ENCODE results near the gene RXRB.

GRCh38 chr6:33204165-33204414 lies 3.6 kb upstream of the RXRB start:
- TF ChIP-seq SUZ12 (IDR thresholded peaks at IDR 0.05; ENCODE audit: unreplicated experiment), result no peak
- no peak for TF ChIP-seq CBX3 (IDR thresholded peaks at IDR 0.05; ENCODE audit: borderline replicate concordance, low read depth)
- TF ChIP-seq CTCF (IDR thresholded peaks at IDR 0.05 in 2 of 3, conservative IDR thresholded peaks at IDR 0.05 in 1 of 3; ENCODE audit: control insufficient read depth in 2 of 3, extremely low read depth in 1 of 3, insufficient read depth in 1 of 3, low read depth in 3 of 3, low read length in 3 of 3), result no peak
- TF ChIP-seq EP300 (IDR thresholded peaks at IDR 0.05; ENCODE audit: borderline replicate concordance in 1 of 2, control insufficient read depth in 1 of 2, low read depth in 2 of 2, low read length in 2 of 2), result no peak
- TF ChIP-seq EZH2 (IDR thresholded peaks at IDR 0.05; ENCODE audit: borderline replicate concordance, control insufficient read depth, low read depth, low read length), result no peak
- no peak for TF ChIP-seq NKRF (conservative IDR thresholded peaks at IDR 0.05)
- no peak for TF ChIP-seq REST (IDR thresholded peaks at IDR 0.05; ENCODE audit: low read depth, low read length)
- no peak for TF ChIP-seq CREM (IDR thresholded peaks at IDR 0.05; ENCODE audit: low read depth)
- TF ChIP-seq NRF1 (conservative IDR thresholded peaks at IDR 0.05; ENCODE audit: low read depth, low read length), result no peak

All from GM12878 (cell line).